CD4-positive, alpha-beta memory T cell (primary cell): ENCODE measurements around the gene CCR4. TPM values are rescaled to one million over a fixed set of nuclear protein-coding genes. Genes with fewer than 3 reads are reported as not detected.

Experiments
- CTCF ChIA-PET: fragments of 350-600 bp; sonication (Branson Sonifier 250); formaldehyde crosslinking; loops from one replicate; lab custom pipeline; 2021; ENCODE audit warnings: inconsistent platforms; ENCODE audit not compliant: partially characterized antibody; lab: Charles Lee
- POLR2A ChIA-PET: fragments of 350-600 bp; sonication (Branson Sonifier 250); formaldehyde crosslinking; loops from one replicate; lab custom pipeline; 2021; ENCODE audit not compliant: partially characterized antibody; lab: Charles Lee
- DNase-seq, 5 donors: peaks; one replicate each; pipeline versions ENCODE4 v3.0.0 to v3.0.0-alpha.2; 2020 to 2022; ENCODE audit warnings: mixed read lengths in 1 of 5
- H3K27ac ChIP-seq: one replicate; pipeline ENCODE4 v1.7.0; 2013; ENCODE audit warnings: low read depth, low read length
- H3K27me3 ChIP-seq: 2 replicates; pipeline ENCODE4 v1.7.0; 2013; ENCODE audit warnings: mild to moderate bottlenecking, low read length, moderate library complexity; ENCODE audit not compliant: insufficient read depth
- H3K36me3 ChIP-seq: 2 replicates; pipeline ENCODE4 v1.7.0; 2013; ENCODE audit warnings: mild to moderate bottlenecking, low read length, moderate library complexity; ENCODE audit not compliant: insufficient read depth
- H3K4me1 ChIP-seq: 2 replicates; pipeline ENCODE4 v1.7.0; 2013; ENCODE audit warnings: mild to moderate bottlenecking, low read length, moderate library complexity; ENCODE audit not compliant: insufficient read depth
- H3K4me3 ChIP-seq, 2 donors: one replicate each; pipeline ENCODE4 v1.7.0; 2013; ENCODE audit warnings: low read length in 2 of 2, mild to moderate bottlenecking in 1 of 2
- H3K9me3 ChIP-seq, 2 donors: one replicate each; pipeline ENCODE4 v1.7.0; 2013; ENCODE audit warnings: low read length in 2 of 2, control low read depth in 1 of 2; ENCODE audit not compliant: control insufficient read depth in 1 of 2
- H3K27ac Mint-ChIP-seq, 7 donors: one replicate each; pipeline ENCODE4 v1.8.0; 2020 to 2021; ENCODE audit warnings: mixed read lengths in 7 of 7, mild to moderate bottlenecking in 6 of 7, inconsistent platforms in 3 of 7, moderate library complexity in 3 of 7
- H3K27me3 Mint-ChIP-seq, 2 donors: one replicate each; pipeline ENCODE4 v1.8.0; 2020 to 2021; ENCODE audit warnings: mixed read lengths in 2 of 2
- H3K36me3 Mint-ChIP-seq, 2 donors: one replicate each; pipeline ENCODE4 v1.8.0; 2020 to 2021; ENCODE audit warnings: mixed read lengths in 2 of 2, inconsistent platforms in 1 of 2, mild to moderate bottlenecking in 1 of 2
- H3K4me1 Mint-ChIP-seq, 4 donors: one replicate each; pipeline ENCODE4 v1.8.0; 2020 to 2021; ENCODE audit warnings: mixed read lengths in 4 of 4, mild to moderate bottlenecking in 1 of 4
- H3K4me3 Mint-ChIP-seq, 8 donors: one replicate each; pipeline ENCODE4 v1.8.0; 2020 to 2021; ENCODE audit warnings: mixed read lengths in 8 of 8, mild to moderate bottlenecking in 7 of 8, moderate library complexity in 6 of 8, inconsistent platforms in 3 of 8
- H3K9me3 Mint-ChIP-seq, 8 donors: one replicate each; pipeline ENCODE4 v1.8.0; 2020 to 2021; ENCODE audit warnings: mixed read lengths in 8 of 8, mild to moderate bottlenecking in 5 of 8, inconsistent platforms in 3 of 8, moderate library complexity in 1 of 8
- intact Hi-C: fragments of 100-400 bp; cut with micrococcal nuclease; formaldehyde crosslinking; loops from one replicate; pipeline ENCODE4 v1.15.1; 2023
- polyA plus RNA-seq, 2 donors: library from polyadenylated mRNA; unstranded; fragments of 300-500 nt; fragmentation: Illumina TruSeq; gene quantifications; one replicate each; pipeline ENCODE4 v1.2.3, GENCODE V29; 2021
- total RNA-seq, 2 experiments: library from RNA; stranded (reverse); gene quantifications; one replicate each; pipeline ENCODE4 v1.2.3, GENCODE V29; 2021

Gene CCR4
- total and polyA plus RNA-seq, 4 experiments from 2014 or later, result 9.9 to 101 (median 67.2) TPM

GRCh38 chr3:32991781-32992180, 40.3 kb downstream of the CCR4 start:
- no peak overlapping the region for H3K4me3 Mint-ChIP-seq
- H3K4me3 ChIP-seq, result no peak overlapping the region
- H3K4me1 ChIP-seq, result peaks cover 71% of the 10 kb centered on the region
- no peaks in the 10 kb centered on the region for H3K9me3 Mint-ChIP-seq
- H3K36me3 ChIP-seq, result no peaks in the 10 kb centered on the region
- peaks cover 16 to 19% of the 10 kb centered on the region in 2 donors for H3K36me3 Mint-ChIP-seq
- peak overlapping the region in 3 of 7 donors; percentile 14 to 53 (median 25) for H3K27ac Mint-ChIP-seq
- ChIA-PET POLR2A (interaction anchor here (1.7 to 3.8 kb wide), 2 partner anchors 7 to 39 kb away, joined by 6 to 17 read pairs; no protein-coding TSS in a partner anchor), CTCF (no interaction called here)
- peaks cover 54 to 79% (median 68%) of the 10 kb centered on the region in 4 donors for H3K4me1 Mint-ChIP-seq
- no peaks in the 10 kb centered on the region for H3K27me3 ChIP-seq
- DNase-seq, result no peak
- intact Hi-C loops, result no loop called here
- no peaks in the 10 kb centered on the region for H3K27me3 Mint-ChIP-seq
- no peaks in the 10 kb centered on the region for H3K9me3 ChIP-seq
- no peak overlapping the region for H3K27ac ChIP-seq

GRCh38 chr3:32992310-32992686, 40.9 kb downstream of the CCR4 start:
- Mint-ChIP-seq H3K27ac (peak overlapping the region; percentile 73 to 96 (median 79)), H3K36me3 (peaks cover 16 to 18% of the 10 kb centered on the region in 2 donors), H3K27me3 (no peaks in the 10 kb centered on the region), H3K9me3 (no peaks in the 10 kb centered on the region), H3K4me1 (peaks cover 52 to 79% (median 67%) of the 10 kb centered on the region in 4 donors), H3K4me3 (peak overlapping the region in 4 of 8 donors; percentile 1 to 71 (median 56))
- intact Hi-C loops, result no loop called here
- Histone ChIP-seq H3K27me3 (no peaks in the 10 kb centered on the region), H3K36me3 (no peaks in the 10 kb centered on the region), H3K9me3 (no peaks in the 10 kb centered on the region), H3K27ac (peak overlapping the region; percentile 28), H3K4me1 (peaks cover 72% of the 10 kb centered on the region), H3K4me3 (no peak overlapping the region)
- no peak for DNase-seq
- CTCF ChIA-PET, result interaction anchor here (1.6 kb wide), 1 partner anchor 53 kb away, joined by 3 read pairs; no protein-coding TSS in a partner anchor
- POLR2A ChIA-PET, result interaction anchor here (1.1 to 1.7 kb wide), 4 partner anchors 13 to 39 kb away, joined by 3 to 7 read pairs (median 5); no protein-coding TSS in a partner anchor

GRCh38 chr3:32994045-32994444, 42.6 kb downstream of the CCR4 start:
- intact Hi-C loops, result no loop called here
- H3K4me1 ChIP-seq, result peaks cover 78% of the 10 kb centered on the region
- H3K27me3 Mint-ChIP-seq, result no peaks in the 10 kb centered on the region
- H3K36me3 ChIP-seq, result no peaks in the 10 kb centered on the region
- no peaks in the 10 kb centered on the region for H3K9me3 Mint-ChIP-seq
- H3K27me3 ChIP-seq, result no peaks in the 10 kb centered on the region
- ChIA-PET CTCF (interaction anchor here (1.6 kb wide), 1 partner anchor 51 kb away, joined by 3 read pairs; no protein-coding TSS in a partner anchor), POLR2A (interaction anchor here (0.7 to 1.4 kb wide), 2 partner anchors 9 to 32 kb away, joined by 3 to 4 read pairs; no protein-coding TSS in a partner anchor)
- H3K9me3 ChIP-seq, result no peaks in the 10 kb centered on the region
- peak overlapping the region; percentile 18 to 86 (median 72) for H3K27ac Mint-ChIP-seq
- H3K36me3 Mint-ChIP-seq, result peaks cover 22% of the 10 kb centered on the region in 2 donors
- H3K4me3 ChIP-seq, result no peak overlapping the region
- peak overlapping the region in 1 of 8 donors; percentile 2 for H3K4me3 Mint-ChIP-seq
- peaks cover 56 to 83% (median 71%) of the 10 kb centered on the region in 4 donors for H3K4me1 Mint-ChIP-seq
- no peak overlapping the region for H3K27ac ChIP-seq
- no peak for DNase-seq

- H3K27me3 ChIP-seq, result no peaks in the 10 kb centered on the region
- CTCF ChIA-PET, result no interaction called here
- peak overlapping the region; percentile 52 to 92 (median 76) for H3K27ac Mint-ChIP-seq
- H3K4me1 ChIP-seq, result peaks cover 78% of the 10 kb centered on the region
- no peak for DNase-seq
- H3K4me3 Mint-ChIP-seq, result peak overlapping the region in 1 of 8 donors; percentile 15
- peaks cover 52 to 83% (median 71%) of the 10 kb centered on the region in 4 donors for H3K4me1 Mint-ChIP-seq
- H3K4me3 ChIP-seq, result no peak overlapping the region
- intact Hi-C loops, result no loop called here
- no peaks in the 10 kb centered on the region for H3K9me3 Mint-ChIP-seq
- H3K27ac ChIP-seq, result no peak overlapping the region
- POLR2A ChIA-PET, result interaction anchor here (1.4 to 2.3 kb wide), 3 partner anchors 21 to 42 kb away, joined by 3 to 11 read pairs (median 6); no protein-coding TSS in a partner anchor
- peaks cover 22 to 27% of the 10 kb centered on the region in 2 donors for H3K36me3 Mint-ChIP-seq
- no peaks in the 10 kb centered on the region for H3K36me3 ChIP-seq
- H3K27me3 Mint-ChIP-seq, result no peaks in the 10 kb centered on the region
- H3K9me3 ChIP-seq, result no peaks in the 10 kb centered on the region
These were observed 43.7 kb downstream of the CCR4 start for GRCh38 chr3:32995098-32995497.

- no peaks in the 10 kb centered on the region for H3K36me3 ChIP-seq
- peaks cover 87% of the 10 kb centered on the region for H3K4me1 ChIP-seq
- H3K9me3 ChIP-seq, result no peaks in the 10 kb centered on the region
- no peak for DNase-seq
- no peaks in the 10 kb centered on the region for H3K27me3 ChIP-seq
- ChIA-PET CTCF (no interaction called here), POLR2A (interaction anchor here (1.0 to 2.3 kb wide), 6 partner anchors 12 to 43 kb away, joined by 3 to 11 read pairs (median 6); no protein-coding TSS in a partner anchor)
- intact Hi-C loops, result no loop called here
- peaks cover 22 to 27% of the 10 kb centered on the region in 2 donors for H3K36me3 Mint-ChIP-seq
- H3K4me3 Mint-ChIP-seq, result peak overlapping the region in 4 of 8 donors; percentile 13 to 53 (median 38)
- H3K4me1 Mint-ChIP-seq, result peaks cover 56 to 85% (median 77%) of the 10 kb centered on the region in 4 donors
- no peaks in the 10 kb centered on the region for H3K27me3 Mint-ChIP-seq
- H3K9me3 Mint-ChIP-seq, result no peaks in the 10 kb centered on the region
- H3K27ac Mint-ChIP-seq, result peak overlapping the region; percentile 43 to 88 (median 75)
- no peak overlapping the region for H3K4me3 ChIP-seq
- no peak overlapping the region for H3K27ac ChIP-seq
These were observed 44.8 kb downstream of the CCR4 start for GRCh38 chr3:32996048-32996754.

- DNase-seq, result no peak
- no peak overlapping the region for H3K27ac ChIP-seq
- H3K4me1 Mint-ChIP-seq, result peaks cover 59 to 90% (median 82%) of the 10 kb centered on the region in 4 donors
- POLR2A ChIA-PET, result interaction anchor here (1.1 to 2.3 kb wide), 5 partner anchors 11 to 48 kb away, joined by 4 to 11 read pairs (median 6); no protein-coding TSS in a partner anchor
- H3K27ac Mint-ChIP-seq, result peak overlapping the region; percentile 37 to 77 (median 72)
- no peak overlapping the region for H3K4me3 ChIP-seq
- no peaks in the 10 kb centered on the region for H3K27me3 Mint-ChIP-seq
- H3K4me3 Mint-ChIP-seq, result peak overlapping the region in 1 of 8 donors; percentile 48
- peaks cover 89% of the 10 kb centered on the region for H3K4me1 ChIP-seq
- intact Hi-C loops, result no loop called here
- H3K9me3 ChIP-seq, result no peaks in the 10 kb centered on the region
- H3K36me3 Mint-ChIP-seq, result peaks cover 22 to 27% of the 10 kb centered on the region in 2 donors
- no peaks in the 10 kb centered on the region for H3K9me3 Mint-ChIP-seq
- no peaks in the 10 kb centered on the region for H3K36me3 ChIP-seq
- CTCF ChIA-PET, result no interaction called here
- no peaks in the 10 kb centered on the region for H3K27me3 ChIP-seq
These were observed 45.3 kb downstream of the CCR4 start for GRCh38 chr3:32996755-32997091.
